DND-41 (cell line): Measurements from ENCODE around the gene FBXW8.

Experiments
- ATAC-seq: fragments of 200-7000 bp; cut with Tn5 transposase; 3 replicates; pipeline ENCODE4 v1.9.1; 2021; ENCODE audit warnings: low read depth; ENCODE audit not compliant: insufficient read depth
- DNase-seq: peaks from one replicate; pipeline ENCODE4 v3.0.0-alpha.2; 2020
- H2AFZ ChIP-seq: 2 replicates; pipeline ENCODE4 v1.6.0; 2012; ENCODE audit warnings: low read depth, low read length
- H3K27ac ChIP-seq: 2 replicates; pipeline ENCODE4 v1.5.1; 2012; ENCODE audit warnings: low read length, inconsistent platforms
- H3K27me3 ChIP-seq: fragments of 200-600 bp; sonication (generic); 2 replicates; pipeline ENCODE4 v1.6.0; 2012; ENCODE audit warnings: low read length, mild to moderate bottlenecking, inconsistent platforms; ENCODE audit not compliant: insufficient read depth, poor library complexity
- H3K36me3 ChIP-seq: 2 replicates; pipeline ENCODE4 v1.5.1; 2012; ENCODE audit warnings: low read length, inconsistent platforms; ENCODE audit not compliant: insufficient read depth
- H3K4me1 ChIP-seq: 2 replicates; pipeline ENCODE4 v1.5.1; 2012; ENCODE audit warnings: mild to moderate bottlenecking, low read length; ENCODE audit not compliant: insufficient read depth
- H3K4me2 ChIP-seq: 2 replicates; pipeline ENCODE4 v1.6.0; 2012; ENCODE audit warnings: mild to moderate bottlenecking, moderate library complexity, low read length, inconsistent platforms; ENCODE audit not compliant: insufficient read depth
- H3K4me3 ChIP-seq, 2 experiments: fragments of 200-600 bp in 1 of 2; shearing (Covaris generic) in 1 of 2; 2 replicates each; pipeline ENCODE4 v1.5.1; 2012 to 2016; ENCODE audit warnings: inconsistent platforms in 2 of 2, low read length in 2 of 2, mild to moderate bottlenecking in 2 of 2, low read depth in 1 of 2, moderate library complexity in 1 of 2
- H3K79me2 ChIP-seq: 2 replicates; pipeline ENCODE4 v1.6.0; 2012; ENCODE audit warnings: low read length, inconsistent platforms; ENCODE audit not compliant: insufficient read depth
- H3K9ac ChIP-seq: 2 replicates; pipeline ENCODE4 v1.6.0; 2012; ENCODE audit warnings: low read depth, mild to moderate bottlenecking, inconsistent platforms, low read length, moderate library complexity
- H3K9me3 ChIP-seq: 2 replicates; pipeline ENCODE4 v1.5.1; 2012; ENCODE audit warnings: low read length, moderate library complexity, mild to moderate bottlenecking, inconsistent platforms; ENCODE audit not compliant: insufficient read depth, severe bottlenecking
- H4K20me1 ChIP-seq: 2 replicates; pipeline ENCODE4 v1.6.0; 2012; ENCODE audit warnings: low read length; ENCODE audit not compliant: insufficient read depth
- CTCF ChIP-seq: IDR thresholded peaks from 2 replicates; pipeline ENCODE4 v1.5.1; 2012; ENCODE audit warnings: borderline replicate concordance, low read length, moderate library complexity, mild to moderate bottlenecking; ENCODE audit not compliant: poor library complexity, severe bottlenecking; ENCODE audit errors: extremely low read depth
- EZH2 ChIP-seq: IDR thresholded peaks from 3 replicates; pipeline ENCODE4 v1.6.1; 2012; ENCODE audit warnings: borderline replicate concordance, low read depth, mild to moderate bottlenecking, moderate library complexity, low read length, inconsistent platforms; ENCODE audit not compliant: severe bottlenecking

FBXW8 gene

GRCh38 chr12:117038023-117038680, 127.4 kb downstream of the FBXW8 start:
- no peak overlapping the region for H3K4me3 ChIP-seq
- H3K4me2 ChIP-seq, result no peak overlapping the region
- no peaks in the 10 kb centered on the region for H3K79me2 ChIP-seq
- H3K4me1 ChIP-seq, result no peaks in the 10 kb centered on the region
- no peak for DNase-seq
- H3K36me3 ChIP-seq, result peaks cover 54% of the 10 kb centered on the region
- no peak for ATAC-seq
- H3K27me3 ChIP-seq, result no peaks in the 10 kb centered on the region
- H2AFZ ChIP-seq, result no peak overlapping the region
- no peaks in the 10 kb centered on the region for H4K20me1 ChIP-seq
- no peak overlapping the region for H3K9ac ChIP-seq
- no peak for TF ChIP-seq EZH2
- no peak for TF ChIP-seq CTCF
- H3K27ac ChIP-seq, result no peak overlapping the region; the same call in 1 of the 2 replicates
- no peaks in the 10 kb centered on the region for H3K9me3 ChIP-seq

GRCh38 chr12:117038919-117039318, 128.2 kb downstream of the FBXW8 start:
- no peak for TF ChIP-seq EZH2
- TF ChIP-seq CTCF, result no peak
- Histone ChIP-seq H3K36me3 (peaks cover 52% of the 10 kb centered on the region), H3K27me3 (no peaks in the 10 kb centered on the region), H3K4me3 (no peak overlapping the region), H3K9ac (no peak overlapping the region), H3K79me2 (no peaks in the 10 kb centered on the region), H3K4me1 (no peaks in the 10 kb centered on the region), H3K27ac (no peak overlapping the region), H4K20me1 (no peaks in the 10 kb centered on the region), H3K4me2 (no peak overlapping the region), H2AFZ (no peak overlapping the region), H3K9me3 (no peaks in the 10 kb centered on the region)
- no peak for ATAC-seq
- DNase-seq, result no peak

GRCh38 chr12:117039891-117040309, 129.2 kb downstream of the FBXW8 start:
- H3K27me3 ChIP-seq, result no peaks in the 10 kb centered on the region
- DNase-seq (no peak), ATAC-seq (no peak)
- H3K4me1 ChIP-seq, result no peaks in the 10 kb centered on the region
- H3K36me3 ChIP-seq, result peaks cover 42% of the 10 kb centered on the region
- no peak overlapping the region for H3K9ac ChIP-seq
- H3K27ac ChIP-seq, result peak overlapping the region; percentile 12; the same call in 1 of the 2 replicates
- no peak overlapping the region for H2AFZ ChIP-seq
- no peaks in the 10 kb centered on the region for H4K20me1 ChIP-seq
- H3K79me2 ChIP-seq, result no peaks in the 10 kb centered on the region
- no peak for TF ChIP-seq EZH2
- no peak for TF ChIP-seq CTCF
- H3K4me2 ChIP-seq, result no peak overlapping the region
- H3K4me3 ChIP-seq, result no peak overlapping the region
- H3K9me3 ChIP-seq, result no peaks in the 10 kb centered on the region
